Smooth muscle cell (in vitro differentiated cells): ENCODE results near the gene H19. TPM values are rescaled to one million over a fixed set of nuclear protein-coding genes. Genes with fewer than 3 reads are reported as not detected.

ENCODE experiments used
- DNase-seq: peaks from one replicate; lab custom pipeline; 2025; ENCODE audit not compliant: unreplicated experiment; lab: John Stamatoyannopoulos, UW
- H2AFZ ChIP-seq: fragments of 200-600 bp; sonication (generic); 2 replicates; pipeline ENCODE4 v1.6.0; 2016; ENCODE audit warnings: antibody characterized with exemption, low read depth, mild to moderate bottlenecking
- H3F3A ChIP-seq: fragments of 200-600 bp; sonication (generic); 2 replicates; pipeline ENCODE4 v1.6.0; 2017; ENCODE audit warnings: antibody characterized with exemption, low read depth
- H3K27ac ChIP-seq: fragments of 200-600 bp; sonication (generic); 2 replicates; pipeline ENCODE4 v1.5.1; 2016; ENCODE audit warnings: low read depth, mild to moderate bottlenecking
- H3K27me3 ChIP-seq: fragments of 200-600 bp; sonication (generic); 2 replicates; pipeline ENCODE4 v1.6.1; 2016; ENCODE audit warnings: low read depth, mild to moderate bottlenecking
- H3K36me3 ChIP-seq: fragments of 200-600 bp; sonication (generic); 2 replicates; pipeline ENCODE4 v1.5.1; 2016; ENCODE audit warnings: low read depth
- H3K4me1 ChIP-seq: fragments of 200-600 bp; sonication (generic); 2 replicates; pipeline ENCODE4 v1.5.1; 2016; ENCODE audit warnings: low read depth
- H3K4me2 ChIP-seq: fragments of 200-600 bp; sonication (generic); 2 replicates; pipeline ENCODE4 v1.6.0; 2016; ENCODE audit warnings: mild to moderate bottlenecking
- H3K4me3 ChIP-seq: fragments of 200-600 bp; sonication (generic); 2 replicates; pipeline ENCODE4 v1.5.1; 2016; ENCODE audit warnings: mild to moderate bottlenecking
- H3K79me2 ChIP-seq: fragments of 200-600 bp; sonication (generic); 2 replicates; pipeline ENCODE4 v1.6.0; 2016; ENCODE audit warnings: low read depth, mild to moderate bottlenecking
- H3K9ac ChIP-seq: fragments of 200-600 bp; sonication (generic); 2 replicates; pipeline ENCODE4 v1.6.0; 2016; ENCODE audit warnings: low read depth
- H3K9me3 ChIP-seq: fragments of 200-600 bp; sonication (generic); replicated peaks from 2 replicates; pipeline ENCODE4 v1.5.1; 2016; ENCODE audit warnings: low read depth
- H4K20me1 ChIP-seq: fragments of 200-600 bp; sonication (generic); 2 replicates; pipeline ENCODE4 v1.6.0; 2016; ENCODE audit warnings: low read depth
- CTCF ChIP-seq: fragments of 200-600 bp; sonication (generic); IDR thresholded peaks from 2 replicates; pipeline ENCODE4 v1.5.1; 2017; ENCODE audit warnings: borderline replicate concordance, mild to moderate bottlenecking, antibody characterized with exemption; ENCODE audit not compliant: insufficient read depth, poor library complexity, severe bottlenecking
- WGBS: methylation state at CpG from one replicate; pipeline ENCODE4 v1.1.7; 2016; ENCODE audit warnings: low lambda C conversion rate; 5-methylcytosine and 5-hydroxymethylcytosine counted together
- polyA plus RNA-seq: library from polyadenylated mRNA; unstranded; fragments of >200 nt; fragmentation: Nextera tagmentation; extraction: Ambion mirVana; gene quantifications from 2 replicates; pipeline ENCODE4 v1.2.1, GENCODE V29; 2016
- total RNA-seq: library from RNA; depleted of rRNA; stranded (reverse); fragments of >200 nt; gene quantifications from 2 replicates; pipeline ENCODE4 v1.2.3, GENCODE V29; 2014

Gene H19
- total and polyA plus RNA-seq, 2 experiments from 2014 or later: 2.6 to 3.3 TPM

- Histone ChIP-seq H3K4me3 (no peak overlapping the region), H3K4me2 (no peak overlapping the region), H3K27me3 (no peaks in the 10 kb centered on the region), H3K9ac (no peak overlapping the region), H4K20me1 (no peaks in the 10 kb centered on the region), H3F3A (no peaks in the 10 kb centered on the region), H2AFZ (no peak overlapping the region), H3K27ac (no peak overlapping the region), H3K9me3 (no peaks in the 10 kb centered on the region), H3K36me3 (no peaks in the 10 kb centered on the region), H3K4me1 (no peaks in the 10 kb centered on the region), H3K79me2 (no peaks in the 10 kb centered on the region)
- TF ChIP-seq CTCF: no peak
- no peak for DNase-seq
- WGBS: no CpG with 5 or more reads among the region's 21 CpGs
Observed at GRCh38 chr11:1967641-1968225, 29.9 kb downstream of the H19 start.

- no peaks in the 10 kb centered on the region for H3K36me3 ChIP-seq
- no peak overlapping the region for H3K4me2 ChIP-seq
- H3F3A ChIP-seq: no peaks in the 10 kb centered on the region
- no CpG with 5 or more reads among the region's 18 CpGs for WGBS
- H3K9me3 ChIP-seq: no peaks in the 10 kb centered on the region
- H3K27me3 ChIP-seq: no peaks in the 10 kb centered on the region
- TF ChIP-seq CTCF: no peak
- no peak overlapping the region for H2AFZ ChIP-seq
- H3K79me2 ChIP-seq: no peaks in the 10 kb centered on the region
- no peak for DNase-seq
- no peaks in the 10 kb centered on the region for H3K4me1 ChIP-seq
- no peaks in the 10 kb centered on the region for H4K20me1 ChIP-seq
- no peak overlapping the region for H3K4me3 ChIP-seq
- no peak overlapping the region for H3K9ac ChIP-seq
- no peak overlapping the region for H3K27ac ChIP-seq
Observed at GRCh38 chr11:1966531-1966930, 31.1 kb downstream of the H19 start.

- Histone ChIP-seq H2AFZ (no peak overlapping the region), H3K9me3 (no peaks in the 10 kb centered on the region), H4K20me1 (no peaks in the 10 kb centered on the region), H3K27me3 (no peaks in the 10 kb centered on the region), H3K9ac (no peak overlapping the region), H3K27ac (no peak overlapping the region), H3K36me3 (no peaks in the 10 kb centered on the region), H3F3A (no peaks in the 10 kb centered on the region), H3K79me2 (no peaks in the 10 kb centered on the region), H3K4me1 (no peaks in the 10 kb centered on the region), H3K4me3 (no peak overlapping the region), H3K4me2 (no peak overlapping the region)
- WGBS: no CpG with 5 or more reads among the region's 20 CpGs
- no peak for DNase-seq
- no peak for TF ChIP-seq CTCF
Observed at GRCh38 chr11:1964955-1965354, 32.7 kb downstream of the H19 start.

- no peaks in the 10 kb centered on the region for H4K20me1 ChIP-seq
- H3F3A ChIP-seq: no peaks in the 10 kb centered on the region
- no peak overlapping the region for H3K27ac ChIP-seq
- no peak for DNase-seq
- no peak for TF ChIP-seq CTCF
- no peak overlapping the region for H3K4me2 ChIP-seq
- WGBS: no CpG with 5 or more reads among the region's 17 CpGs
- H3K9ac ChIP-seq: no peak overlapping the region
- no peaks in the 10 kb centered on the region for H3K79me2 ChIP-seq
- H3K9me3 ChIP-seq: no peaks in the 10 kb centered on the region
- no peak overlapping the region for H3K4me3 ChIP-seq
- no peaks in the 10 kb centered on the region for H3K4me1 ChIP-seq
- H3K36me3 ChIP-seq: no peaks in the 10 kb centered on the region
- no peaks in the 10 kb centered on the region for H3K27me3 ChIP-seq
- no peak overlapping the region for H2AFZ ChIP-seq
Observed at GRCh38 chr11:1964348-1964747, 33.3 kb downstream of the H19 start.
